ENCODE data around the gene UNC80.
A peak's percentile ranks its signal among the peaks of the same experiment; 100 is the strongest.

The UNC80 gene

GRCh38 chr2:209808521-209808920, 36.9 kb downstream of the UNC80 start:
- no peak for DNase-seq

DNA sequence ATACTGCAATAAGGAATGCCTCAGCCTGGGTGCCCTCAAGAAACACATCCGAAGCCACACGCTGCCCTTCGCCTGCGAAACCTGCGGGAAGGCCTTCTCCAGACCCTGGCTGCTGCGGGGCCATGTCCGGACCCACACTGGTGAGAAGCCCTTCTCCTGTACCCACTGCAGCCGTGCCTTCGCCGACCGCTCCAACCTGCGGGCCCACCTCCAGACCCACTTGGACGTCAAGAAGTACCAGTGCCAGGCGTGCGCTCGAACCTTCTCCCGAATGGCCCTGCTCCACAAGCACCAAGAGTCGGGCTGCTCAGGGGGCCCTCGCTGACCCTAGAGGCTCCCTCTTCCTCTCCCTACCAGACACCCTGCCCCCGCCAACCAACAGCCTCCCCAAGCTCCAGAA, 37.6 kb downstream of the UNC80 start:
- DNase-seq: no peak

- no peak for DNase-seq
Observed at GRCh38 chr2:209817844-209818271, 46.2 kb downstream of the UNC80 start.

GRCh38 chr2:209818939-209819338, 47.3 kb downstream of the UNC80 start:
- no peak for DNase-seq

GRCh38 chr2:209821806-209822205, 50.2 kb downstream of the UNC80 start:
- no peak for DNase-seq

DNA sequence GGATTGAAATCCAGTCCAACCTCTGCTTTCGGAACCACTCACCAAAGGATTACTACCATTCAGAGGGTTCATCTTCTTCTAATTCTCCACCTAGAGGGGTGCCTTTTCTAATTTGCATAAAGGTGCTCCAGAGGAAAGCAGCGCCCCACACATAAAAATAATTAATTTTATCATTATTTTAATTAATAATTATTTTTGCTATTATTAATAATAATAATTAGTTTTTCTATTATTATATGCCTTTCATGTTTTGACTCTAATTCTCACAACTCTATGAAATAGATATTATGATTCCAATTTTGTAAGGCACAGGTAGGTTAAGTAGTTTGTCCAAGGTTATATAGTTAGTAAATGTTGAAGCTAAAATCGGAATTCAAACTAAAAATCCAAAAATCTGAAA, 51.9 kb downstream of the UNC80 start:
- no peak for DNase-seq

DNA sequence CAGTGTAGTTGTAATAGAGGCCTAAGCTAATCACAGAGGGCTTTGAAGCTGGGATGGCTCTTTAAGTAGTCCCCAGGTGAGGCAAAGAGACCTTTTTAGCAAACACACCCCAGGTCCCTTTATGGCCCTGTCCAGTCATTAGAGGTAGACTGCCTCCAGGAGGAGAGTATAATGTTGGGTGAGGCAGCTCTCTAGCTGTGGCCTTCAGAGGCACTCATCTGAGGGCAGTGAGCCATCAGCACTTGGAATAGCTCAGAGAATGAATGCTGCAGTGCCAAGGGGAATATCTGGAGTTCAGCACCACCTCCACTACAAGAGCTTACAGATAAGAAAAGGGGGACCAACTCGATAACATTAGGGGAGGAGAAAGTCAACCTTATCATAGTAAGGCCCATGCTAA, 52.8 kb downstream of the UNC80 start:
- no peak for DNase-seq

GRCh38 chr2:209830722-209831465, 59.3 kb downstream of the UNC80 start:
- no peak for DNase-seq

DNA sequence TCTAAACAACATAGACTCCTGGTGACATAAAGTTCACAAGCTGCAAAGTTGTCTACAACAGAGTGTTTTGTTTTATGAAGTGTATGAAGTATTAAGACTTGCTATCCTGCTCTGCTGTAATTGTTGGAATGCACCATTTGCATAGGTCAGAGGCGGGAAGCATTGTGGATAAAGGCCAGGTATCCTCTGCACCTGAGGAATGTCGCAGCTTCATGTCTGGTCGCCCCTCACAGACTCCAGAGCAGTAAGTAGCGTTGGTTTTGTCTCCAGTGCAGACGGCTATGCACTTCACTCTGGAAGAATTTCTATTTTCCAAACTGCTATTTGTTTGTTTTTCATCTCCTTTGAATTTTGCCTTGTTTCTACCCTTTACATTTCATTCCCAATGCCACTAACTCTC, 63.1 kb downstream of the UNC80 start:
- no peak for DNase-seq

DNA sequence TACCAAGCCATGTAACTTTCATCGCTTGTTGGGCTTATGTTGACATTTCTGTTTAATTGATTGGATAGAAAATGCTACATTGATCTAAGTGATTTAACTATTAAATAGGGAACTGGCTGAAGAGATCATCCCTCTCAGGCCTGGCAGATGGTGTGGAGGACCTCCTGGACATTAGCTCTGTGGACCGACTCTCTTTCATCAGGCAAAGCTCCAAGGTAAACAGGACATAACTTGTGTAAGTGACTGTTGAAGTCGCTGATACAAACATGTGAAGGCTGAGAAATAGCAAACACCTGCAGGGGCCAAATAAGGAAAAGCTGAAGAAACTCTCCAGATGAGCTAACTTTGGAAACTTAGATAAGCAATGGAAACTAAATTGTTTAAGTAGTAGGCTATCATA, 68.8 kb downstream of the UNC80 start:
- DNase-seq: no peak

- DNase-seq: no peak
Observed at GRCh38 chr2:209845666-209846065, 74.0 kb downstream of the UNC80 start.

GRCh38 chr2:209864716-209865295, 93.2 kb downstream of the UNC80 start:
- DNase-seq: no peak

- no peak for DNase-seq
Observed at GRCh38 chr2:209868271-209868994, 96.8 kb downstream of the UNC80 start.

GRCh38 chr2:209870067-209870466, 98.4 kb downstream of the UNC80 start:
- no peak for DNase-seq

DNA sequence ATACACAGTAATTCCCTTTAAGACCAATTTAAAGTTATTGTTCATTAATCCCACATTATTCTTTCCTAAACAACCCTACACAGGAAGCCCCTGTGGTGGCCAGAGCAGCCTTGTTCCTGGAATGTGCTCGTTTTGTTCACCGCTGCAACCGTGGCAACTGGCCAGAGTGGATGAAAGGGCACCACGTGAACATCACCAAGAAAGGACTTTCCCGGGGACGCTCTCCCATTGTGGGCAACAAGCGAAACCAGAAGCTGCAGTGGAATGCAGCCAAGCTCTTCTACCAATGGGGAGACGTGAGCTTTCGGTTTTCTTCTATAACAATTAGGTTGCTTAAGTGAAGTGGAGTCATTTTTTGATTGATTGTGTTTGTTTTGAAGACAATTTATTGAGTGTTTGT, 101.0 kb downstream of the UNC80 start:
- no peak for DNase-seq

- no peak for DNase-seq
Observed at GRCh38 chr2:209875270-209875669, 103.6 kb downstream of the UNC80 start.

- no peak for DNase-seq
Observed at GRCh38 chr2:209876211-209876610, 104.6 kb downstream of the UNC80 start.

- DNase-seq: no peak
Observed at GRCh38 chr2:209878701-209879100, 107.1 kb downstream of the UNC80 start.

- no peak for DNase-seq
Observed at GRCh38 chr2:209900638-209901037, 129.0 kb downstream of the UNC80 start.

DNA sequence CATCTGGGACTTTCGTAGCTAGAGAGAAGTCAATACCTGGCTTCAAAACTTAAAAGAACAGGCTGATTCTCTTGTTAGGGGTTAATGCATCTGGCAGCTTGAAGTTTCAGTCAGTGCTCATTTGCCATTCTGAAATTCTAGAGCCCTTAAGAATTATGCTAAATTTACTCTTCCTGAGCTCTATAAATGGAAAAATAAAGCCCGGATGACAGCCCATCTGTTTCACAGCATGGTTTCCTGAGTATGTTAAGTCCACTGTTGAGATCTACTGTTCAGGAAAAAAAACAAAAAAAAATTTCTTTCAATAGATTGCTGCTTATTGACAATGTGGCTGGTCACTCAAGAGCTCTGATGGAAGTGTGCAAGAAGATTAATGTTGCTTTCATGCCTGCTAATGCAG, 129.5 kb downstream of the UNC80 start:
- DNase-seq: peak; percentile 28

DNA sequence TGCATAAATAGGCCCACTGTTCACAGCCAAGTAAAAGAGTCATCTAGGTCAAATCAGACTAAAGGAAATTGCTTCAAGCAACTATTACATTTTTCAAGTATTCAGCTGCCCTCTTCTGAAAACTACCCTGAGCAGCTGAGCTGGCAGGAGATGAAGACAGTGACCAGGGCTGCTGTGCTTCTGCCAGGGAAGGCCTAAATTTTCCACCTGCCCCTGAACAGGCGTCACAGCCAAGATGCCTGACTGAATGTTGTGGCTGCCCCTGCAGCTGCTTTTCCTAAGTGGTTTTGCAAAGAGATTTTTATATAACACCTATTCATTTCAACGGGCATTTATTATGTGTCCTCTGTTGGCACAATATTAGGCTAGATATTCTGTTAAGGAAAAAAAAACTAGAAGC, 134.1 kb downstream of the UNC80 start:
- DNase-seq: no peak

DNA sequence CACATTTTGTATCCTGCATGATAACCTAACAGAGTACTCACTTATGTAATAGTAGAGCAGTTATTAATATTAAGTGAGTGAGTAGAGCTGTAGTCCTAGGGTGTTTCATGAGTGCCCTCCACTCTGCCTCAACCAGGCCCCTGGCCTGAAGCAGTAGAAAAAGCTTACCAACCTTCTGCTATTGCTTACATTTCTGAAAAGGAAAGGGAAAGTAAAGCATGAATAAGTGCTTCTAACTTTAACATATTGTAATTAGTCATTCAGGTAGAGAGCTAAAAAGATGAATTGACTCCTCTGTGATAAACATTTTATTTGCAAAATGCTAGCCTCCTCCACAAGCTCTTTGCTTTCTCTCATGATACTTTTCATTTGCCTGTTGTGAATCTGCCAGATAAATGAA, 136.1 kb downstream of the UNC80 start:
- no peak for DNase-seq

DNA sequence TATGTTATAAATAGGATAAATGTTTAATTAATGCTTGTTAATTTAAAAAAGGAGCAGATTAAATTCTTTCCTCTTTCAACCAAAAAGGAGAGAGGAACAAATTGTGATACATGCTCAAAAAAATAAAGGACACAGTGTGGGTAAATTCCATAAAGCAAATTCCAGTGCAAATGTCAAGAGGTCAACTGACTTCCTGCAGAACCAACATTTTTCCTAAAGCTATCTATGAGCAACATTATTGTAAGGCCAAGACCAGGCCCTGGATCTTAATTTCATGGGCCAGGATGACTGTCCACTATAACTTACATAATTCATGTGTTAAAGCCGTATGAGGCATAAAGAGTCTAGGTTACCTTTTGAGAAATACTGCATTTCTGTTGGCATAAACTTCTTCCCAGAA, 136.9 kb downstream of the UNC80 start:
- DNase-seq: no peak

- no peak for DNase-seq
Observed at GRCh38 chr2:209911486-209911885, 139.9 kb downstream of the UNC80 start.
